IMR-90 (cell line): ENCODE results near the gene SPACA5. TPM values are rescaled to one million over a fixed set of nuclear protein-coding genes. Genes with fewer than 3 reads are reported as not detected.

Source experiments
- ATAC-seq: fragments of 200-7000 bp; cut with Tn5 transposase; 2 replicates; pipeline ENCODE4 v1.9.1; 2020; ENCODE audit warnings: low read depth, mild to moderate bottlenecking, moderate library complexity
- BruUV-seq: library from RNA; stranded (reverse); fragments of 400-500 nt; replicated peaks from 2 replicates; lab custom pipeline; 2021; lab: Mats Ljungman, UMichigan
- CTCF ChIA-PET: fragments of 300-600 bp; formaldehyde crosslinking; extraction: SDS; loops from one replicate; lab custom pipeline; 2021; ENCODE audit warnings: antibody characterized with exemption; lab: Yijun Ruan, JAX
- POLR2A ChIA-PET: fragments of 300-600 bp; sonication (Branson Sonifier 250); formaldehyde crosslinking; loops from one replicate; lab custom pipeline; 2022; ENCODE audit warnings: antibody characterized with exemption; ENCODE audit not compliant: unreplicated experiment; lab: Charles Lee
- DNase-seq: peaks from one replicate; pipeline ENCODE4 v3.0.0; 2013
- H2AFZ ChIP-seq: replicated peaks from 2 replicates; pipeline ENCODE3; 2013; ENCODE audit warnings: low read length, mild to moderate bottlenecking; ENCODE audit not compliant: poor library complexity
- H2AK5ac ChIP-seq: 2 replicates; pipeline ENCODE4 v1.6.1; 2013; ENCODE audit warnings: low read depth, low read length, inconsistent platforms
- H2AK9ac ChIP-seq: replicated peaks from 2 replicates; pipeline ENCODE3; 2013; ENCODE audit warnings: mild to moderate bottlenecking, low read depth, low read length, moderate library complexity; ENCODE audit not compliant: poor library complexity
- H2BK120ac ChIP-seq: 2 replicates; pipeline ENCODE4 v1.6.1; 2013; ENCODE audit warnings: low read depth, low read length, inconsistent platforms
- H2BK15ac ChIP-seq: 3 replicates; pipeline ENCODE4 v1.6.1; 2013; ENCODE audit warnings: low read depth, low read length, inconsistent platforms
- H2BK20ac ChIP-seq: 2 replicates; pipeline ENCODE4 v1.6.1; 2013; ENCODE audit warnings: low read depth, mild to moderate bottlenecking, inconsistent platforms, low read length, moderate library complexity
- H2BK5ac ChIP-seq: 2 replicates; pipeline ENCODE4 v1.6.1; 2013; ENCODE audit warnings: mild to moderate bottlenecking, low read depth, low read length, inconsistent platforms; ENCODE audit not compliant: poor library complexity, severe bottlenecking
- H3K14ac ChIP-seq: replicated peaks from 2 replicates; pipeline ENCODE4 v1.6.1; 2013; ENCODE audit warnings: low read depth, low read length, inconsistent platforms
- H3K18ac ChIP-seq: 2 replicates; pipeline ENCODE4 v1.6.1; 2013; ENCODE audit warnings: low read depth, low read length, control low read depth
- H3K23ac ChIP-seq: 2 replicates; pipeline ENCODE4 v1.6.1; 2013; ENCODE audit warnings: low read depth, low read length, inconsistent platforms
- H3K27ac ChIP-seq: 2 replicates; pipeline ENCODE4 v1.5.1; 2013; ENCODE audit warnings: mild to moderate bottlenecking, control low read depth, low read length; ENCODE audit not compliant: insufficient read depth
- H3K27me3 ChIP-seq: 2 replicates; pipeline ENCODE4 v1.6.1; 2013; ENCODE audit warnings: low read length; ENCODE audit not compliant: control insufficient read depth, insufficient read depth
- H3K36me3 ChIP-seq: 2 replicates; pipeline ENCODE4 v1.6.1; 2013; ENCODE audit warnings: low read length, mixed read lengths; ENCODE audit not compliant: control insufficient read depth, insufficient read depth
- H3K4ac ChIP-seq: 2 replicates; pipeline ENCODE4 v1.6.1; 2013; ENCODE audit warnings: low read depth, low read length, inconsistent platforms
- H3K4me1 ChIP-seq: 2 replicates; pipeline ENCODE4 v1.6.1; 2013; ENCODE audit warnings: low read length, mixed read lengths; ENCODE audit not compliant: control insufficient read depth, insufficient read depth
- H3K4me2 ChIP-seq: 2 replicates; pipeline ENCODE4 v1.6.1; 2013; ENCODE audit warnings: low read depth, mild to moderate bottlenecking, control low read depth, low read length, moderate library complexity
- H3K4me3 ChIP-seq: 2 replicates; pipeline ENCODE4 v1.5.1; 2013; ENCODE audit warnings: low read depth, mild to moderate bottlenecking, control low read depth, low read length, moderate library complexity; ENCODE audit not compliant: insufficient read depth
- H3K56ac ChIP-seq: 2 replicates; pipeline ENCODE4 v1.6.1; 2013; ENCODE audit warnings: low read length, inconsistent platforms; ENCODE audit not compliant: insufficient read depth; ENCODE audit errors: extremely low read depth
- H3K79me1 ChIP-seq, 2 experiments: 2 replicates each; pipeline ENCODE4 v1.6.1; 2013; ENCODE audit warnings: low read length in 2 of 2, inconsistent platforms in 1 of 2, low read depth in 1 of 2
- H3K9ac ChIP-seq: 2 replicates; pipeline ENCODE4 v1.6.1; 2013; ENCODE audit warnings: low read depth, low read length, control low read depth
- H3K9me1 ChIP-seq: 2 replicates; pipeline ENCODE4 v1.6.1; 2013; ENCODE audit warnings: low read length, inconsistent platforms; ENCODE audit not compliant: insufficient read depth
- H3K9me3 ChIP-seq: 2 replicates; pipeline ENCODE4 v1.6.1; 2013; ENCODE audit warnings: low read length; ENCODE audit not compliant: control insufficient read depth, insufficient read depth
- H4K20me1 ChIP-seq: 2 replicates; pipeline ENCODE4 v1.6.1; 2013; ENCODE audit warnings: low read length, inconsistent platforms; ENCODE audit not compliant: insufficient read depth
- H4K5ac ChIP-seq: 2 replicates; pipeline ENCODE4 v1.6.1; 2013; ENCODE audit warnings: mild to moderate bottlenecking, low read depth, low read length, control low read depth
- H4K8ac ChIP-seq, 2 experiments: 2 replicates each; pipeline ENCODE4 v1.6.1; 2013; ENCODE audit warnings: low read depth in 2 of 2, low read length in 2 of 2, control low read depth in 1 of 2, inconsistent platforms in 1 of 2
- H4K91ac ChIP-seq: 2 replicates; pipeline ENCODE4 v1.6.1; 2013; ENCODE audit warnings: low read depth, low read length, inconsistent platforms; ENCODE audit not compliant: insufficient read depth
- BHLHE40 ChIP-seq: fragments of 150-350 bp; IDR thresholded peaks from 2 replicates; pipeline ENCODE4 v1.6.1; 2016; ENCODE audit warnings: mild to moderate bottlenecking, low read depth, low read length
- CEBPB ChIP-seq: IDR thresholded peaks from 2 replicates; pipeline ENCODE4 v1.6.1; 2012; ENCODE audit warnings: low read depth, low read length, improper control_type of control experiment
- CHD1 ChIP-seq: IDR thresholded peaks from 2 replicates; pipeline ENCODE4 v1.6.1; 2012; ENCODE audit warnings: low read depth, low read length, improper control_type of control experiment
- FOS ChIP-seq: fragments of 150-350 bp; IDR thresholded peaks from 2 replicates; pipeline ENCODE4 v1.6.1; 2016; ENCODE audit warnings: low read depth, low read length
- MAFK ChIP-seq: IDR thresholded peaks from 2 replicates; pipeline ENCODE4 v1.6.1; 2012; ENCODE audit warnings: low read depth, low read length, improper control_type of control experiment
- MAZ ChIP-seq: IDR thresholded peaks from 2 replicates; pipeline ENCODE4 v1.6.1; 2012; ENCODE audit warnings: low read depth, mild to moderate bottlenecking, low read length, improper control_type of control experiment, moderate library complexity, borderline replicate concordance
- MXI1 ChIP-seq: IDR thresholded peaks from 2 replicates; pipeline ENCODE4 v1.6.1; 2012; ENCODE audit warnings: low read depth, mild to moderate bottlenecking, low read length, moderate library complexity, borderline replicate concordance
- NFE2L2 ChIP-seq: fragments of 150-350 bp; IDR thresholded peaks from 2 replicates; pipeline ENCODE4 v1.6.1; 2016; ENCODE audit warnings: low read depth, mild to moderate bottlenecking, low read length
- POLR2A ChIP-seq: IDR thresholded peaks from 2 replicates; pipeline ENCODE4 v1.6.1; 2012; ENCODE audit warnings: mild to moderate bottlenecking, low read depth, low read length
- RAD21 ChIP-seq: IDR thresholded peaks from 2 replicates; pipeline ENCODE4 v1.6.1; 2012; ENCODE audit warnings: low read length, improper control_type of control experiment
- RCOR1 ChIP-seq: IDR thresholded peaks from 2 replicates; pipeline ENCODE4 v1.6.1; 2012; ENCODE audit warnings: mild to moderate bottlenecking, low read length, improper control_type of control experiment; ENCODE audit not compliant: insufficient replicate concordance
- RFX5 ChIP-seq: IDR thresholded peaks from 2 replicates; pipeline ENCODE4 v1.8.0; 2012; ENCODE audit warnings: low read depth, mild to moderate bottlenecking, low read length, moderate library complexity
- SMC3 ChIP-seq: fragments of 150-350 bp; IDR thresholded peaks from 2 replicates; pipeline ENCODE4 v1.6.1; 2016; ENCODE audit warnings: low read depth, mild to moderate bottlenecking, antibody characterized with exemption, low read length, moderate library complexity
- WGBS, 2 experiments: methylation state at CpG; one replicate each; pipeline versions ENCODE4 v1.1.5 to v1.1.7; 2013; ENCODE audit warnings: missing lambda C conversion rate in 2 of 2; ENCODE audit not compliant: insufficient read length in 1 of 2; ENCODE audit errors: extremely low coverage in 2 of 2; 5-methylcytosine and 5-hydroxymethylcytosine counted together
- dilution Hi-C: fragments of 300-500 bp; cut with HindIII; formaldehyde crosslinking; loops from one replicate; pipeline ENCODE4 v1.14.3; 2018; ENCODE audit warnings: low sequenced_read_pairs; ENCODE audit not compliant: unreplicated experiment
- in situ Hi-C: fragments of 300-500 bp; cut with MboI; formaldehyde crosslinking; loops from 3 replicates; pipeline ENCODE4 v1.14.3; 2019; ENCODE audit warnings: low sequenced_read_pairs, inconsistent platforms, mixed read lengths
- intact Hi-C: fragments of 100-400 bp; cut with micrococcal nuclease; formaldehyde crosslinking; loops from 2 replicates; pipeline ENCODE4 v1.10.0; 2022
- polyA plus RNA-seq, 3 experiments: library from polyadenylated mRNA; depleted of rRNA; stranded (reverse); fragments of >200 nt; gene quantifications; 2 replicates each; pipeline ENCODE4 v1.2.3, GENCODE V29; 2012; ENCODE audit warnings: low replicate concordance in 1 of 3
- total RNA-seq: library from RNA; depleted of rRNA; stranded (reverse); fragments of >200 nt; gene quantifications from 2 replicates; pipeline ENCODE4 v1.2.3, GENCODE V29; 2012
- TF ChIP-seq, protein P1 (sequence below): fragments of 150-350 bp; IDR thresholded peaks from 2 replicates; pipeline ENCODE4 v1.6.1; 2017; ENCODE audit warnings: mild to moderate bottlenecking, antibody characterized with exemption, low read length, low read depth
- TF ChIP-seq, protein P2 (sequence below): fragments of 150-350 bp; IDR thresholded peaks from 2 replicates; pipeline ENCODE4 v1.6.1; 2016; ENCODE audit warnings: low read depth, mild to moderate bottlenecking, low read length, moderate library complexity, borderline replicate concordance
- TF ChIP-seq, protein P3 (sequence below): conservative IDR thresholded peaks from 2 replicates; pipeline ENCODE4 v1.5.1; 2012; ENCODE audit warnings: mild to moderate bottlenecking, low read depth, low read length, improper control_type of control experiment

SPACA5 gene
- total and polyA plus RNA-seq, 2 of the 4 experiments (the other 2 are of a cell fraction), result not detected

DNA sequence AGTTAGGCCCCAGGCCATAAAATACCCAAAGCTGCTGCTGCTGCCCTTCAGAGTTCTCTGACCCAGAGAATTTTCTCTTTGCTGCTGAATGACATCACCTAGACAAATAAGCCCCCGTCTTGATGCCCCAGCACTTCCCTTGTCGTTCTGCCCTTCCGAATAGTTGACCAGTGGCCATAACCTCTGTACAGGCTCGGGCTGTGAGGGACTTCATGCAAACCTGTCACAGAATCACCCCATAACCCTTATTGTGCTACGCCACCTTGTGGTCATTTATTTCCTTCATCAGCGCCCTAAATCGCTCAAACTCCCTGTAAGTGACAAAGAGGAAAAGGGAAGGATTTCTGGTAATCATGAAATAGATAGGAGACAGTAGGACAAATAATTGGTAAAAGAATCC lies 18.8 kb downstream of the SPACA5 start:
- Histone ChIP-seq H3K27ac (no peak overlapping the region), H3K79me1 (no peaks in the 10 kb centered on the region), H2AK5ac (no peak overlapping the region), H3K18ac (no peak overlapping the region), H3K36me3 (no peaks in the 10 kb centered on the region), H3K9me3 (no peaks in the 10 kb centered on the region), H3K4me3 (no peak overlapping the region), H4K8ac (no peak overlapping the region), H4K20me1 (no peaks in the 10 kb centered on the region), H2BK120ac (no peak overlapping the region), H3K4me1 (no peaks in the 10 kb centered on the region), H3K27me3 (no peaks in the 10 kb centered on the region), H4K91ac (no peak overlapping the region), H4K5ac (no peak overlapping the region), H2AFZ (peak overlapping the region; percentile 74), H2BK15ac (no peak overlapping the region), H2AK9ac (no peak overlapping the region), H3K9ac (no peak overlapping the region), H3K23ac (no peak overlapping the region), H2BK20ac (no peak overlapping the region), H3K4ac (no peak overlapping the region), H3K14ac (no peak overlapping the region), H3K56ac (no peak overlapping the region), H3K4me2 (no peak overlapping the region), H2BK5ac (no peak overlapping the region), H3K9me1 (no peaks in the 10 kb centered on the region)
- dilution Hi-C loops (no loop called here), intact Hi-C loops (loop anchor here (2.0 to 5.0 kb wide), 4 partner anchors 463 to 833 kb away; partner anchors contain the start of genes ARAF and UBA1), in situ Hi-C loops (loop anchor here (10.0 to 25.0 kb wide), 2 partner anchors 191 to 488 kb away; partner anchors contain the start of gene ZNF81)
- POLR2A ChIA-PET, result no interaction called here
- BruUV-seq, result no TSS peak
- no CpG with 5 or more reads among the region's 7 CpGs for WGBS, 2 experiments
- TF ChIP-seq POLR2A (no peak), MAFK (no peak), BHLHE40 (no peak), RAD21 (peak; percentile 56), NFE2L2 (no peak), SMC3 (peak; percentile 42), MXI1 (no peak), RCOR1 (no peak), FOS (no peak), MAZ (no peak), RFX5 (no peak), CEBPB (no peak), CHD1 (no peak)
- TF ChIP-seq, protein P1, sequence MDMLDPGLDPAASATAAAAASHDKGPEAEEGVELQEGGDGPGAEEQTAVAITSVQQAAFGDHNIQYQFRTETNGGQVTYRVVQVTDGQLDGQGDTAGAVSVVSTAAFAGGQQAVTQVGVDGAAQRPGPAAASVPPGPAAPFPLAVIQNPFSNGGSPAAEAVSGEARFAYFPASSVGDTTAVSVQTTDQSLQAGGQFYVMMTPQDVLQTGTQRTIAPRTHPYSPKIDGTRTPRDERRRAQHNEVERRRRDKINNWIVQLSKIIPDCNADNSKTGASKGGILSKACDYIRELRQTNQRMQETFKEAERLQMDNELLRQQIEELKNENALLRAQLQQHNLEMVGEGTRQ, result no peak
- TF ChIP-seq, protein P2, sequence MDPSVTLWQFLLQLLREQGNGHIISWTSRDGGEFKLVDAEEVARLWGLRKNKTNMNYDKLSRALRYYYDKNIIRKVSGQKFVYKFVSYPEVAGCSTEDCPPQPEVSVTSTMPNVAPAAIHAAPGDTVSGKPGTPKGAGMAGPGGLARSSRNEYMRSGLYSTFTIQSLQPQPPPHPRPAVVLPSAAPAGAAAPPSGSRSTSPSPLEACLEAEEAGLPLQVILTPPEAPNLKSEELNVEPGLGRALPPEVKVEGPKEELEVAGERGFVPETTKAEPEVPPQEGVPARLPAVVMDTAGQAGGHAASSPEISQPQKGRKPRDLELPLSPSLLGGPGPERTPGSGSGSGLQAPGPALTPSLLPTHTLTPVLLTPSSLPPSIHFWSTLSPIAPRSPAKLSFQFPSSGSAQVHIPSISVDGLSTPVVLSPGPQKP, result no peak
- TF ChIP-seq, protein P3, sequence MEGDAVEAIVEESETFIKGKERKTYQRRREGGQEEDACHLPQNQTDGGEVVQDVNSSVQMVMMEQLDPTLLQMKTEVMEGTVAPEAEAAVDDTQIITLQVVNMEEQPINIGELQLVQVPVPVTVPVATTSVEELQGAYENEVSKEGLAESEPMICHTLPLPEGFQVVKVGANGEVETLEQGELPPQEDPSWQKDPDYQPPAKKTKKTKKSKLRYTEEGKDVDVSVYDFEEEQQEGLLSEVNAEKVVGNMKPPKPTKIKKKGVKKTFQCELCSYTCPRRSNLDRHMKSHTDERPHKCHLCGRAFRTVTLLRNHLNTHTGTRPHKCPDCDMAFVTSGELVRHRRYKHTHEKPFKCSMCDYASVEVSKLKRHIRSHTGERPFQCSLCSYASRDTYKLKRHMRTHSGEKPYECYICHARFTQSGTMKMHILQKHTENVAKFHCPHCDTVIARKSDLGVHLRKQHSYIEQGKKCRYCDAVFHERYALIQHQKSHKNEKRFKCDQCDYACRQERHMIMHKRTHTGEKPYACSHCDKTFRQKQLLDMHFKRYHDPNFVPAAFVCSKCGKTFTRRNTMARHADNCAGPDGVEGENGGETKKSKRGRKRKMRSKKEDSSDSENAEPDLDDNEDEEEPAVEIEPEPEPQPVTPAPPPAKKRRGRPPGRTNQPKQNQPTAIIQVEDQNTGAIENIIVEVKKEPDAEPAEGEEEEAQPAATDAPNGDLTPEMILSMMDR, result peak; percentile 61
- ATAC-seq (peak; percentile 41; the same call in 1 of the 2 replicates), DNase-seq (peak; percentile 61)
- CTCF ChIA-PET, result no interaction called here
